Measurements from ENCODE around the gene AP1M1. TPM values are rescaled to one million over a fixed set of nuclear protein-coding genes. Genes with fewer than 3 reads are reported as not detected.

Gene AP1M1
- total RNA-seq, 4 donors from 2014 or later, result 52.0 to 83.0 (median 56.3) TPM

- H3K27ac ChIP-seq, result no peak overlapping the region
- H3K4me1 ChIP-seq, result no peaks in the 10 kb centered on the region
- H3K9me3 ChIP-seq, result no peaks in the 10 kb centered on the region
- intact Hi-C loops (cut with DNase I), result no loop called here
- no peaks in the 10 kb centered on the region for H3K27me3 ChIP-seq
- no peak for TF ChIP-seq POLR2A (IDR thresholded peaks at IDR 0.05)
- no peak for TF ChIP-seq CTCF (IDR thresholded peaks at IDR 0.05)
- H3K4me3 ChIP-seq (replicated peaks in 1 of 3), result no peak overlapping the region
- 98 to 100% methylated on average over 7 of the region's 7 CpGs for WGBS, 2 donors
- no peak for DNase-seq
- H3K36me3 ChIP-seq, result peaks cover 47 to 52% of the 10 kb centered on the region in 2 donors
Observed at GRCh38 chr19:16206637-16207036, 8.9 kb downstream of the AP1M1 start.

GRCh38 chr19:16207063-16207462 lies 9.4 kb downstream of the AP1M1 start:
- TF ChIP-seq POLR2A (IDR thresholded peaks at IDR 0.05) (no peak), CTCF (IDR thresholded peaks at IDR 0.05) (no peak)
- Histone ChIP-seq H3K27me3 (no peaks in the 10 kb centered on the region), H3K36me3 (peaks cover 44 to 52% of the 10 kb centered on the region in 2 donors), H3K4me3 (replicated peaks in 1 of 3) (no peak overlapping the region), H3K9me3 (no peaks in the 10 kb centered on the region), H3K27ac (no peak overlapping the region), H3K4me1 (no peaks in the 10 kb centered on the region)
- WGBS, 2 donors, result 91 to 94% methylated on average over 10 of the region's 10 CpGs
- intact Hi-C loops (cut with DNase I), result no loop called here
- no peak for DNase-seq

GRCh38 chr19:16207490-16208025 lies 9.8 kb downstream of the AP1M1 start:
- TF ChIP-seq CTCF (IDR thresholded peaks at IDR 0.05) (no peak), POLR2A (IDR thresholded peaks at IDR 0.05) (no peak)
- no peaks in the 10 kb centered on the region for H3K27me3 ChIP-seq
- WGBS, 2 donors, result 92 to 96% methylated on average over 11 to 12 of the region's 12 CpGs
- H3K9me3 ChIP-seq, result no peaks in the 10 kb centered on the region
- H3K4me1 ChIP-seq, result no peaks in the 10 kb centered on the region
- peaks cover 41 to 52% of the 10 kb centered on the region in 2 donors for H3K36me3 ChIP-seq
- H3K27ac ChIP-seq, result no peak overlapping the region
- DNase-seq, result no peak
- H3K4me3 ChIP-seq (replicated peaks in 1 of 3), result no peak overlapping the region
- intact Hi-C loops (cut with DNase I), result no loop called here

- 89 to 92% methylated on average over 21 of the region's 21 CpGs for WGBS, 2 donors
- Histone ChIP-seq H3K27me3 (no peaks in the 10 kb centered on the region), H3K4me1 (no peaks in the 10 kb centered on the region), H3K4me3 (replicated peaks in 1 of 3) (no peak overlapping the region), H3K27ac (no peak overlapping the region), H3K9me3 (no peaks in the 10 kb centered on the region), H3K36me3 (peaks cover 38 to 51% of the 10 kb centered on the region in 2 donors)
- TF ChIP-seq POLR2A (IDR thresholded peaks at IDR 0.05), result no peak
- no peak for TF ChIP-seq CTCF (IDR thresholded peaks at IDR 0.05)
- no peak for DNase-seq
- intact Hi-C loops (cut with DNase I), result no loop called here
Observed at GRCh38 chr19:16208064-16208759, 10.5 kb downstream of the AP1M1 start.

Measured in thyroid gland (tissue), 4 donors.